MCF 10A (cell line): ENCODE measurements around the gene BACH1. TPM values are rescaled to one million over a fixed set of nuclear protein-coding genes. Genes with fewer than 3 reads are reported as not detected.
A peak's percentile ranks its signal among the peaks of the same experiment; 100 is the strongest.

Experiments used
- BruUV-seq: library from RNA; stranded (reverse); fragments of 400-500 nt; replicated peaks from 2 replicates; lab custom pipeline; 2021; lab: Mats Ljungman, UMichigan
- CTCF ChIA-PET: fragments of 300-600 bp; sonication (Branson Sonifier 250); formaldehyde crosslinking; extraction: SDS; loops from one replicate; lab custom pipeline; 2021; ENCODE audit warnings: antibody characterized with exemption, inconsistent platforms; lab: Yijun Ruan, JAX
- POLR2A ChIA-PET: fragments of 300-600, 350-650 bp; sonication (Branson Sonifier 250); formaldehyde crosslinking; extraction: SDS; loops from one replicate; lab custom pipeline; 2020; ENCODE audit warnings: antibody characterized with exemption, inconsistent platforms; lab: Yijun Ruan, JAX
- DNase-seq: peaks from one replicate; pipeline ENCODE4 v3.0.0-alpha.2; 2018; ENCODE audit not compliant: unreplicated experiment
- H3K27ac Mint-ChIP-seq: one replicate; pipeline ENCODE4 v1.8.0; 2022; ENCODE audit warnings: mild to moderate bottlenecking, low read depth, mixed read lengths; ENCODE audit not compliant: unreplicated experiment
- H3K27me3 Mint-ChIP-seq: one replicate; pipeline ENCODE4 v1.8.0; 2022; ENCODE audit warnings: mixed read lengths; ENCODE audit not compliant: insufficient read depth, unreplicated experiment
- H3K36me3 Mint-ChIP-seq: one replicate; pipeline ENCODE4 v1.8.0; 2022; ENCODE audit warnings: mild to moderate bottlenecking, moderate library complexity, mixed read lengths; ENCODE audit not compliant: insufficient read depth, unreplicated experiment
- H3K4me1 Mint-ChIP-seq: one replicate; pipeline ENCODE4 v1.8.0; 2022; ENCODE audit warnings: mixed read lengths; ENCODE audit not compliant: insufficient read depth, unreplicated experiment
- H3K4me3 Mint-ChIP-seq: one replicate; pipeline ENCODE4 v1.8.0; 2022; ENCODE audit warnings: mild to moderate bottlenecking, moderate library complexity, mixed read lengths; ENCODE audit not compliant: unreplicated experiment
- H3K9me3 Mint-ChIP-seq: one replicate; pipeline ENCODE4 v1.8.0; 2022; ENCODE audit warnings: mixed read lengths; ENCODE audit not compliant: unreplicated experiment
- CTCF ChIP-seq: fragments of 200-600 bp; IDR thresholded peaks from one replicate; pipeline ENCODE4 v1.8.0; 2022; ENCODE audit warnings: antibody characterized with exemption, mild to moderate bottlenecking; ENCODE audit not compliant: unreplicated experiment
- intact Hi-C: fragments of 100-400 bp; cut with micrococcal nuclease; formaldehyde crosslinking; loops from 2 replicates; pipeline ENCODE4 v1.14.1; 2022
- total RNA-seq: library from RNA; stranded (reverse); gene quantifications from 2 replicates; pipeline ENCODE4 v1.2.3, GENCODE V29; 2022

BACH1 gene
- total RNA-seq, 1 experiment from 2014 or later = 69.3 TPM

DNA sequence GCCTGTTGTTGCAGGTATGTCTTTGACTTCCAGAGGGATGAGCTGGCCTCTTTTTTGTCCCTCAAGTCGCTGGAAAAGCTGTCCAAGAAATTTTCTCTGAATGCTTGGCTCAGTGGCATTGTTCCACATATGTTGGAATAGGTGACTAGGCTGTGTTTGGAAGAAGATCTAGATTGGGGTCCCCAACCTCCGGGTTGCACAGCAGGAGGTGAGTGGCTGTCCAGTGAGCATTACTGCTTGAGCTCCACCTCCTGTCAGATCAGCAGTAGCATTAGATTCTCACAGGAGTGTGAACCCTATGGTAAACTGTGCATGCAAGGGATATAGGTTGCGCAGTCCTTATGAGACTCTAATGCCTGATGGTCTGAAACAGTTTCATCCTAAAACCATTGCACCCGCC lies 18.1 kb downstream of the BACH1 start:
- intact Hi-C loops = no loop called here
- Mint-ChIP-seq H3K9me3 (no peaks in the 10 kb centered on the region), H3K36me3 (peaks cover 10% of the 10 kb centered on the region), H3K4me3 (no peak overlapping the region), H3K27me3 (no peaks in the 10 kb centered on the region), H3K27ac (no peak overlapping the region), H3K4me1 (peaks cover 55% of the 10 kb centered on the region)
- no TSS peak for BruUV-seq
- ChIA-PET CTCF (interaction anchor here (0.5 to 2.3 kb wide), 3 partner anchors 17 to 226 kb away, joined by 4 to 14 read pairs (median 5); no protein-coding TSS in a partner anchor), POLR2A (interaction anchor here (0.7 to 9.0 kb wide), 5 partner anchors 14 to 187 kb away, joined by 3 to 108 read pairs (median 3); partner anchors contain the start of genes BACH1 and MAP3K7CL)
- DNase-seq = no peak
- TF ChIP-seq CTCF = no peak

DNA sequence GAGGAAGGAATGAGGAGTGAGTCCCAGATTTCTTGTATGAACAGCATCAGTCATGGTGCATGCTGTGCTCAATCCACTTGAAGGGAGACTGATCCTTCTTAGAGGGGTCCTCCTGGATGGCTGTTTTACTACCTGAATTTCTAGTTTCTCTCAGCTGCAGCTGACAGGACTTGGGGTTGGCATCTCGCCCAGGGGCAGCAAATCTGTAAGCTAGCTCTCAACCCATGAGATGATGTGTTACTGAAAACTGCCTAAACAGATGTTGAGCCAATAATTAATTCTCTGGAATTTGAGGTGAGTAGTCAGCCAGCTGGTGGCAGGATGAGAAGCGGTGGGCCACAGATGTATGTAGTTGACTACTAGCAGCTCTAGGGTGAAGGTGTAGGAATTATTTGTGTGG lies 19.6 kb downstream of the BACH1 start:
- peaks cover 54% of the 10 kb centered on the region for H3K4me1 Mint-ChIP-seq
- H3K4me3 Mint-ChIP-seq = no peak overlapping the region
- H3K27me3 Mint-ChIP-seq = no peaks in the 10 kb centered on the region
- no peaks in the 10 kb centered on the region for H3K9me3 Mint-ChIP-seq
- ChIA-PET CTCF (interaction anchor here (0.5 to 2.3 kb wide), 10 partner anchors 11 to 168 kb away, joined by 3 to 14 read pairs (median 3); no protein-coding TSS in a partner anchor), POLR2A (interaction anchor here (0.7 to 9.0 kb wide), 6 partner anchors 9 to 300 kb away, joined by 3 to 108 read pairs (median 4); partner anchors contain the start of gene BACH1)
- H3K27ac Mint-ChIP-seq = no peak overlapping the region
- TF ChIP-seq CTCF = no peak
- BruUV-seq = no TSS peak
- peaks cover 24% of the 10 kb centered on the region for H3K36me3 Mint-ChIP-seq
- intact Hi-C loops = no loop called here
- DNase-seq = no peak

DNA sequence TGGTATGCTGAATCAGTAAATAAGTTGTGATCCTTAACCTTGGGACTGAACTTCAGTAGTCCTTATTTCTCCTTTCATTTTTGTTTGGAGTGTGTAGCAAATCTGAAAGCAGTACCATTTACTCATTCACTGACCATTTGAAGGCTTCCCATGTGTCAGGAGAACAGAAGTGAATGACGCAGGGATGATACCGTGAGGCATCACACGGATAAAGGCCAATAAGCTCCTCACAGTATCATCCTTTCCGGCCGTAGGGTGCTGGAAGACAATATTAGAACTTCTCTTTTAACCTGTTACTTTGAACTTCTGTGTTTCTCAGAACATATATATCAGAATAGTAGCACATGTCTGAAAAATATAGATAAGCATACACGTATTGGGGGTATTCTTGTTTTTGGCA lies 21.3 kb downstream of the BACH1 start:
- H3K4me1 Mint-ChIP-seq = peaks cover 37% of the 10 kb centered on the region
- H3K9me3 Mint-ChIP-seq = no peaks in the 10 kb centered on the region
- no peak overlapping the region for H3K4me3 Mint-ChIP-seq
- POLR2A ChIA-PET = interaction anchor here (0.8 to 9.0 kb wide), 2 partner anchors 12 to 19 kb away, joined by 3 to 108 read pairs; partner anchors contain the start of gene BACH1
- no peak for TF ChIP-seq CTCF
- no peaks in the 10 kb centered on the region for H3K27me3 Mint-ChIP-seq
- no peak for DNase-seq
- CTCF ChIA-PET = interaction anchor here (0.6 to 0.8 kb wide), 2 partner anchors 15 to 930 kb away, joined by 4 to 9 read pairs; no protein-coding TSS in a partner anchor
- H3K36me3 Mint-ChIP-seq = peaks cover 31% of the 10 kb centered on the region
- no TSS peak for BruUV-seq
- H3K27ac Mint-ChIP-seq = peak overlapping the region; percentile 9
- intact Hi-C loops = no loop called here

DNA sequence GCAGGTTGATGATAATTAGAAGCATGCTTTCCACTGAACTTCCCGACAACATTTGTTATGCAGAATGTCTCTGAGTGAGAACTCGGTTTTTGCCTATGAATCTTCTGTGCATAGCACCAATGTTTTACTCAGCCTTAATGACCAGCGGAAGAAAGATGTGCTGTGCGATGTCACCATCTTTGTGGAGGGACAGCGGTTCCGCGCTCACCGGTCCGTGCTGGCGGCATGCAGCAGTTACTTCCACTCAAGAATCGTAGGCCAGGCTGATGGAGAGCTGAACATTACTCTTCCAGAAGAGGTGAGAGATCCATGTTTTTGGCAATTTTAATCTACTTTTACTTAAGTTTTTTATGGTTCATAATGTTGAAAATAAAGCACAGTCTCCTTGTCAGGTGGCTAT lies 22.5 kb downstream of the BACH1 start:
- Mint-ChIP-seq H3K4me3 (no peak overlapping the region), H3K4me1 (peaks cover 36% of the 10 kb centered on the region), H3K27me3 (no peaks in the 10 kb centered on the region), H3K36me3 (peaks cover 36% of the 10 kb centered on the region), H3K9me3 (no peaks in the 10 kb centered on the region), H3K27ac (no peak overlapping the region)
- POLR2A ChIA-PET = no interaction called here
- no peak for DNase-seq
- TF ChIP-seq CTCF = no peak
- TSS peak; percentile 31 for BruUV-seq
- intact Hi-C loops = no loop called here
- CTCF ChIA-PET = interaction anchor here (0.6 kb wide), 1 partner anchor 90 kb away, joined by 4 read pairs; no protein-coding TSS in a partner anchor
